Measurements from ENCODE around the gene BRME1.

Gene BRME1

GRCh38 chr19:13905634-13906520 lies at the start of gene BRME1, which contains the start of gene CC2D1A:
Gene BRME1 (minus strand): TSS chr19:13906117. CDS start chr19:13904892, 1,225 bp downstream.
Gene CC2D1A (plus strand): TSS chr19:13906201. CDS start chr19:13906442, 241 bp downstream.
- peak; percentile 89 for DNase-seq (ENCODE audit: low spot score)

GRCh38 chr19:13954185-13954584 lies 48.3 kb upstream of the BRME1 start:
- DNase-seq (ENCODE audit: low spot score): no peak

- peak; percentile 72 for DNase-seq (ENCODE audit: low spot score)
Observed at GRCh38 chr19:13952931-13953531, 47.1 kb upstream of the BRME1 start.

GRCh38 chr19:13952154-13952930 lies 46.4 kb upstream of the BRME1 start, which contains the start of gene DCAF15:
Gene DCAF15 (plus strand): TSS chr19:13952509. CDS start chr19:13952513, 4 bp downstream.
- peak; percentile 98 for DNase-seq (ENCODE audit: low spot score)

GRCh38 chr19:13951799-13952153 lies 45.9 kb upstream of the BRME1 start:
- no peak for DNase-seq (ENCODE audit: low spot score)

GRCh38 chr19:13951043-13951442 lies 45.1 kb upstream of the BRME1 start:
- no peak for DNase-seq (ENCODE audit: low spot score)

GRCh38 chr19:13946414-13946813 lies 40.5 kb upstream of the BRME1 start:
- no peak for DNase-seq (ENCODE audit: low spot score)

GRCh38 chr19:13942023-13942684 lies 36.2 kb upstream of the BRME1 start:
- no peak for DNase-seq (ENCODE audit: low spot score)

- DNase-seq (ENCODE audit: low spot score): no peak
Observed at GRCh38 chr19:13938301-13939064, 32.6 kb upstream of the BRME1 start, which contains the start of gene PODNL1. Gene PODNL1 (minus strand): TSS chr19:13938417. CDS start chr19:13938181, 236 bp downstream.

GRCh38 chr19:13937479-13938300 lies 31.8 kb upstream of the BRME1 start:
- no peak for DNase-seq (ENCODE audit: low spot score)

- DNase-seq (ENCODE audit: low spot score): no peak
Observed at GRCh38 chr19:13935765-13936510, 30.0 kb upstream of the BRME1 start.

GRCh38 chr19:13934785-13935109 lies 28.8 kb upstream of the BRME1 start:
- DNase-seq (ENCODE audit: low spot score): no peak

GRCh38 chr19:13932911-13933393 lies 27.0 kb upstream of the BRME1 start:
- DNase-seq (ENCODE audit: low spot score): no peak

GRCh38 chr19:13932149-13932637 lies 26.3 kb upstream of the BRME1 start:
- no peak for DNase-seq (ENCODE audit: low spot score)

- no peak for DNase-seq (ENCODE audit: low spot score)
Observed at GRCh38 chr19:13931391-13932148, 25.7 kb upstream of the BRME1 start.

GRCh38 chr19:13930402-13930801 lies 24.5 kb upstream of the BRME1 start:
- no peak for DNase-seq (ENCODE audit: low spot score)

- DNase-seq (ENCODE audit: low spot score): no peak
Observed at GRCh38 chr19:13929956-13930355, 24.0 kb upstream of the BRME1 start.

- DNase-seq (ENCODE audit: low spot score): no peak
Observed at GRCh38 chr19:13929340-13929739, 23.4 kb upstream of the BRME1 start.
